NB4 (cell line): ENCODE data around the gene DUSP10.

Experiments used
- MYC ChIP-seq: IDR thresholded peaks from 2 replicates; pipeline ENCODE4 v1.6.1; 2011; ENCODE audit warnings: low read depth, low read length
- POLR2A ChIP-seq: IDR thresholded peaks from 2 replicates; pipeline ENCODE4 v1.6.1; 2011; ENCODE audit warnings: mild to moderate bottlenecking; ENCODE audit not compliant: insufficient read length; ENCODE audit errors: extremely low read depth
- TF ChIP-seq, protein P1 (sequence below): IDR thresholded peaks from one replicate; pipeline ENCODE4 v1.5.1; 2012; ENCODE audit warnings: low read depth, low read length

DNA sequence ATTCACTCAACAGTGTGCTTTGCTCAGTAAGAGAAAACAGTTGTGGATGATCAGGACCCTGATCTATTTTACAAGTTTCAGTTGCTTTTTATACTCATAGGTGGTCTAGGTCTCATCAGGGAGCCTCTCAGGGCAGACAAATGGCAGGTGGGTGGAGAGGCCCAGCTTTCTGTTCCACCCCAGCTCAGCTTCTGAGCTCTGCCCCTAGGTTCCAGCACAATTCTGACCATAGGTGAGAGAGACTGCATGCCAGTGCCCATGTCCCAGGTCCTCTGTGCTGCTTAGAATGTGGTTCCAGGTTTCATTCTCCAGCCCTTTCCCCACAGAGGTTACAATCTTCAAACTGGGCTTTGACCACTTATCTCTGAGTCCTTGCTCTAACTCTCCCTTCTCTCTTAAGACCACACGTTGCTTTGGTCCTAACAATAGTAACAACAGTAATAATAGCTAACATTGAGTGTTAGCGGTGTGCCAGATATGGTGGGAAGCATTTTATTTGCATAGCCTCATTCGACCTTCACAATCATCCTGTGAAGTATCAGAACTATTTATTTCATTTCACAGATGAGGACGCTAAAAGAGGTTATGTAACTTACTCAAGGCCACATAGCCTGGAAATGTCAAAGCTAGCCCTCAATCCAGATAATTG is 19.6 kb upstream of the DUSP10 start:
- TF ChIP-seq, protein P1, sequence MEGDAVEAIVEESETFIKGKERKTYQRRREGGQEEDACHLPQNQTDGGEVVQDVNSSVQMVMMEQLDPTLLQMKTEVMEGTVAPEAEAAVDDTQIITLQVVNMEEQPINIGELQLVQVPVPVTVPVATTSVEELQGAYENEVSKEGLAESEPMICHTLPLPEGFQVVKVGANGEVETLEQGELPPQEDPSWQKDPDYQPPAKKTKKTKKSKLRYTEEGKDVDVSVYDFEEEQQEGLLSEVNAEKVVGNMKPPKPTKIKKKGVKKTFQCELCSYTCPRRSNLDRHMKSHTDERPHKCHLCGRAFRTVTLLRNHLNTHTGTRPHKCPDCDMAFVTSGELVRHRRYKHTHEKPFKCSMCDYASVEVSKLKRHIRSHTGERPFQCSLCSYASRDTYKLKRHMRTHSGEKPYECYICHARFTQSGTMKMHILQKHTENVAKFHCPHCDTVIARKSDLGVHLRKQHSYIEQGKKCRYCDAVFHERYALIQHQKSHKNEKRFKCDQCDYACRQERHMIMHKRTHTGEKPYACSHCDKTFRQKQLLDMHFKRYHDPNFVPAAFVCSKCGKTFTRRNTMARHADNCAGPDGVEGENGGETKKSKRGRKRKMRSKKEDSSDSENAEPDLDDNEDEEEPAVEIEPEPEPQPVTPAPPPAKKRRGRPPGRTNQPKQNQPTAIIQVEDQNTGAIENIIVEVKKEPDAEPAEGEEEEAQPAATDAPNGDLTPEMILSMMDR: no peak
- TF ChIP-seq POLR2A: no peak
- TF ChIP-seq MYC: no peak
